ENCODE measurements around the gene NHSL1.

NHSL1 gene

GRCh38 chr6:138450445-138450844 lies 48.8 kb downstream of the NHSL1 start:
- Histone ChIP-seq H3K4me1 (ENCODE audit: control insufficient read depth in 5 of 5, insufficient read depth in 5 of 5, low read length in 5 of 5) (no peaks in the 10 kb centered on the region), H3K9me3 (ENCODE audit: control insufficient read depth in 5 of 5, low read length in 5 of 5) (no peaks in the 10 kb centered on the region), H3K27ac (ENCODE audit: low read depth, low read length) (no peak overlapping the region), H3K27me3 (ENCODE audit: control insufficient read depth in 5 of 5, insufficient read depth in 4 of 5, low read length in 5 of 5) (no peaks in the 10 kb centered on the region), H3K9ac (ENCODE audit: low read length in 5 of 5) (no peak overlapping the region), H3K4me3 (ENCODE audit: low read depth in 1 of 5, low read length in 5 of 5) (no peak overlapping the region), H3K36me3 (ENCODE audit: control insufficient read depth in 5 of 5, insufficient read depth in 5 of 5, low read length in 5 of 5) (peaks cover 0 to 4% (median 0%) of the 10 kb centered on the region in 5 donors)

- no peak overlapping the region for H3K9ac ChIP-seq (ENCODE audit: low read length in 5 of 5)
- no peaks in the 10 kb centered on the region for H3K9me3 ChIP-seq (ENCODE audit: control insufficient read depth in 5 of 5, low read length in 5 of 5)
- H3K4me3 ChIP-seq (ENCODE audit: low read depth in 1 of 5, low read length in 5 of 5) = no peak overlapping the region
- H3K27me3 ChIP-seq (ENCODE audit: control insufficient read depth in 5 of 5, insufficient read depth in 4 of 5, low read length in 5 of 5) = no peaks in the 10 kb centered on the region
- no peaks in the 10 kb centered on the region for H3K4me1 ChIP-seq (ENCODE audit: control insufficient read depth in 5 of 5, insufficient read depth in 5 of 5, low read length in 5 of 5)
- H3K36me3 ChIP-seq (ENCODE audit: control insufficient read depth in 5 of 5, insufficient read depth in 5 of 5, low read length in 5 of 5) = peaks cover 0 to 9% (median 0%) of the 10 kb centered on the region in 5 donors
- no peak overlapping the region for H3K27ac ChIP-seq (ENCODE audit: low read depth, low read length)
Measured at GRCh38 chr6:138446821-138447220, 52.5 kb downstream of the NHSL1 start.

GRCh38 chr6:138443979-138444378 lies 55.3 kb downstream of the NHSL1 start:
- H3K36me3 ChIP-seq (ENCODE audit: control insufficient read depth in 5 of 5, insufficient read depth in 5 of 5, low read length in 5 of 5) = peaks cover 0 to 9% (median 0%) of the 10 kb centered on the region in 5 donors
- H3K9ac ChIP-seq (ENCODE audit: low read length in 5 of 5) = no peak overlapping the region
- no peak overlapping the region for H3K27ac ChIP-seq (ENCODE audit: low read depth, low read length)
- no peaks in the 10 kb centered on the region for H3K27me3 ChIP-seq (ENCODE audit: control insufficient read depth in 5 of 5, insufficient read depth in 4 of 5, low read length in 5 of 5)
- no peaks in the 10 kb centered on the region for H3K4me1 ChIP-seq (ENCODE audit: control insufficient read depth in 5 of 5, insufficient read depth in 5 of 5, low read length in 5 of 5)
- no peak overlapping the region for H3K4me3 ChIP-seq (ENCODE audit: low read depth in 1 of 5, low read length in 5 of 5)
- no peaks in the 10 kb centered on the region for H3K9me3 ChIP-seq (ENCODE audit: control insufficient read depth in 5 of 5, low read length in 5 of 5)

GRCh38 chr6:138442663-138443062 lies 56.6 kb downstream of the NHSL1 start:
- Histone ChIP-seq H3K9ac (ENCODE audit: low read length in 5 of 5) (no peak overlapping the region), H3K36me3 (ENCODE audit: control insufficient read depth in 5 of 5, insufficient read depth in 5 of 5, low read length in 5 of 5) (peaks cover 0 to 9% (median 0%) of the 10 kb centered on the region in 5 donors), H3K27ac (ENCODE audit: low read depth, low read length) (no peak overlapping the region), H3K27me3 (ENCODE audit: control insufficient read depth in 5 of 5, insufficient read depth in 4 of 5, low read length in 5 of 5) (no peaks in the 10 kb centered on the region), H3K9me3 (ENCODE audit: control insufficient read depth in 5 of 5, low read length in 5 of 5) (no peaks in the 10 kb centered on the region), H3K4me1 (ENCODE audit: control insufficient read depth in 5 of 5, insufficient read depth in 5 of 5, low read length in 5 of 5) (no peaks in the 10 kb centered on the region), H3K4me3 (ENCODE audit: low read depth in 1 of 5, low read length in 5 of 5) (no peak overlapping the region)

GRCh38 chr6:138441965-138442364 lies 57.3 kb downstream of the NHSL1 start:
- H3K4me3 ChIP-seq (ENCODE audit: low read depth in 1 of 5, low read length in 5 of 5) = no peak overlapping the region
- no peak overlapping the region for H3K9ac ChIP-seq (ENCODE audit: low read length in 5 of 5)
- no peak overlapping the region for H3K27ac ChIP-seq (ENCODE audit: low read depth, low read length)

GRCh38 chr6:138440758-138441357 lies 58.4 kb downstream of the NHSL1 start:
- Histone ChIP-seq H3K4me1 (ENCODE audit: control insufficient read depth in 5 of 5, insufficient read depth in 5 of 5, low read length in 5 of 5) (no peaks in the 10 kb centered on the region), H3K9ac (ENCODE audit: low read length in 5 of 5) (no peak overlapping the region), H3K36me3 (ENCODE audit: control insufficient read depth in 5 of 5, insufficient read depth in 5 of 5, low read length in 5 of 5) (peaks cover 0 to 5% (median 0%) of the 10 kb centered on the region in 5 donors), H3K4me3 (ENCODE audit: low read depth in 1 of 5, low read length in 5 of 5) (no peak overlapping the region), H3K27ac (ENCODE audit: low read depth, low read length) (no peak overlapping the region), H3K9me3 (ENCODE audit: control insufficient read depth in 5 of 5, low read length in 5 of 5) (no peaks in the 10 kb centered on the region), H3K27me3 (ENCODE audit: control insufficient read depth in 5 of 5, insufficient read depth in 4 of 5, low read length in 5 of 5) (no peaks in the 10 kb centered on the region)

More at GRCh38 chr6:138441965-138442364, 57.3 kb downstream of the NHSL1 start:
- H3K36me3 ChIP-seq (ENCODE audit: control insufficient read depth in 5 of 5, insufficient read depth in 5 of 5, low read length in 5 of 5) = peaks cover 0 to 9% (median 0%) of the 10 kb centered on the region in 5 donors
- no peaks in the 10 kb centered on the region for H3K4me1 ChIP-seq (ENCODE audit: control insufficient read depth in 5 of 5, insufficient read depth in 5 of 5, low read length in 5 of 5)
- H3K27me3 ChIP-seq (ENCODE audit: control insufficient read depth in 5 of 5, insufficient read depth in 4 of 5, low read length in 5 of 5) = no peaks in the 10 kb centered on the region
- H3K9me3 ChIP-seq (ENCODE audit: control insufficient read depth in 5 of 5, low read length in 5 of 5) = no peaks in the 10 kb centered on the region

GRCh38 chr6:138440296-138440695 lies 59.0 kb downstream of the NHSL1 start:
- Histone ChIP-seq H3K27me3 (ENCODE audit: control insufficient read depth in 5 of 5, insufficient read depth in 4 of 5, low read length in 5 of 5) (no peaks in the 10 kb centered on the region), H3K27ac (ENCODE audit: low read depth, low read length) (no peak overlapping the region), H3K36me3 (ENCODE audit: control insufficient read depth in 5 of 5, insufficient read depth in 5 of 5, low read length in 5 of 5) (peaks cover 0 to 5% (median 0%) of the 10 kb centered on the region in 5 donors), H3K9me3 (ENCODE audit: control insufficient read depth in 5 of 5, low read length in 5 of 5) (no peaks in the 10 kb centered on the region), H3K4me3 (ENCODE audit: low read depth in 1 of 5, low read length in 5 of 5) (no peak overlapping the region), H3K9ac (ENCODE audit: low read length in 5 of 5) (no peak overlapping the region), H3K4me1 (ENCODE audit: control insufficient read depth in 5 of 5, insufficient read depth in 5 of 5, low read length in 5 of 5) (no peaks in the 10 kb centered on the region)

- no peak overlapping the region for H3K27ac ChIP-seq (ENCODE audit: low read depth, low read length)
- H3K4me1 ChIP-seq (ENCODE audit: control insufficient read depth in 5 of 5, insufficient read depth in 5 of 5, low read length in 5 of 5) = peaks cover 0 to 3% (median 0%) of the 10 kb centered on the region in 5 donors
- H3K9me3 ChIP-seq (ENCODE audit: control insufficient read depth in 5 of 5, low read length in 5 of 5) = no peaks in the 10 kb centered on the region
- H3K4me3 ChIP-seq (ENCODE audit: low read depth in 1 of 5, low read length in 5 of 5) = no peak overlapping the region
- H3K27me3 ChIP-seq (ENCODE audit: control insufficient read depth in 5 of 5, insufficient read depth in 4 of 5, low read length in 5 of 5) = no peaks in the 10 kb centered on the region
- peaks cover 0 to 5% (median 0%) of the 10 kb centered on the region in 5 donors for H3K36me3 ChIP-seq (ENCODE audit: control insufficient read depth in 5 of 5, insufficient read depth in 5 of 5, low read length in 5 of 5)
- no peak overlapping the region for H3K9ac ChIP-seq (ENCODE audit: low read length in 5 of 5)
Measured at GRCh38 chr6:138439546-138439945, 59.7 kb downstream of the NHSL1 start.

GRCh38 chr6:138434925-138435324 lies 64.4 kb downstream of the NHSL1 start:
- Histone ChIP-seq H3K9me3 (ENCODE audit: control insufficient read depth in 5 of 5, low read length in 5 of 5) (no peaks in the 10 kb centered on the region), H3K4me3 (ENCODE audit: low read depth in 1 of 5, low read length in 5 of 5) (no peak overlapping the region), H3K4me1 (ENCODE audit: control insufficient read depth in 5 of 5, insufficient read depth in 5 of 5, low read length in 5 of 5) (peaks cover 0 to 12% (median 3%) of the 10 kb centered on the region in 5 donors), H3K27me3 (ENCODE audit: control insufficient read depth in 5 of 5, insufficient read depth in 4 of 5, low read length in 5 of 5) (no peaks in the 10 kb centered on the region), H3K9ac (ENCODE audit: low read length in 5 of 5) (no peak overlapping the region), H3K36me3 (ENCODE audit: control insufficient read depth in 5 of 5, insufficient read depth in 5 of 5, low read length in 5 of 5) (peaks cover 0 to 23% (median 5%) of the 10 kb centered on the region in 5 donors), H3K27ac (ENCODE audit: low read depth, low read length) (no peak overlapping the region)

GRCh38 chr6:138434096-138434495 lies 65.2 kb downstream of the NHSL1 start:
- no peak overlapping the region for H3K4me3 ChIP-seq (ENCODE audit: low read depth in 1 of 5, low read length in 5 of 5)
- H3K27ac ChIP-seq (ENCODE audit: low read depth, low read length) = no peak overlapping the region
- H3K27me3 ChIP-seq (ENCODE audit: control insufficient read depth in 5 of 5, insufficient read depth in 4 of 5, low read length in 5 of 5) = no peaks in the 10 kb centered on the region
- no peaks in the 10 kb centered on the region for H3K9me3 ChIP-seq (ENCODE audit: control insufficient read depth in 5 of 5, low read length in 5 of 5)
- peaks cover 0 to 14% (median 5%) of the 10 kb centered on the region in 5 donors for H3K4me1 ChIP-seq (ENCODE audit: control insufficient read depth in 5 of 5, insufficient read depth in 5 of 5, low read length in 5 of 5)
- H3K9ac ChIP-seq (ENCODE audit: low read length in 5 of 5) = no peak overlapping the region
- H3K36me3 ChIP-seq (ENCODE audit: control insufficient read depth in 5 of 5, insufficient read depth in 5 of 5, low read length in 5 of 5) = peaks cover 0 to 25% (median 5%) of the 10 kb centered on the region in 5 donors
